Epidermal melanocyte (primary cell): ENCODE measurements around the gene CLDN6.
A peak's percentile ranks its signal among the peaks of the same experiment; 100 is the strongest.

ENCODE experiments used
- DNase-seq: peaks from one replicate; pipeline ENCODE4 v3.0.0; 2011; ENCODE audit warnings: low spot score; ENCODE audit not compliant: insufficient read length

The CLDN6 gene

DNA sequence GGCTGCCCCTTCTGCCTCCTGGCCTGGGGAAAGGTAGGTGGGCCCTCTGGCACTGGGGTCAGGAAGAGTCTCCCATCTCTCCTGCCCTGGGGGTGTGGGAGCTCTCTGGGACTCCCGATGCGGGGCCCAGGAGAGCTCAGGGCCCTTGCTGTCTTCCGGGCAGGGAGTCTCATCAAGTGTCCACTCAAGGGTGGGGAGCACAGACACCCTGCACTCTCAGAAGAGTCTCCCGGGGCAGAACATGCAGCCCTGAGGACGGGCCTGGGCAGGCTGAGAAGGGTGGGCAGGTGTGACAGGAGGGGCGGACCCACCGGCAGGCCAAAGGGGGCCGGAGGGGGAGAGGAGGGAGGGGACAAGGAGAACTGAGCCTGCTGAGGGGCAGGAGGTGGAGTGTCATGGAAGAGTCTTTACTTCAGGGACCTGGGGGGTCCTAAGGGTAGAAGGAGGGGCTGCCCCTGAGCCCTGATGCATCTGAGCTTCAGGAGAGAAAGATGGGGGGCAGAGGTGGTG is 29.3 kb downstream of the CLDN6 start:
- DNase-seq, result no peak

GRCh38 chr16:2987833-2988232 is 30.1 kb downstream of the CLDN6 start:
- DNase-seq, result no peak

- no peak for DNase-seq
Measured at GRCh38 chr16:2987286-2987685, 30.7 kb downstream of the CLDN6 start.

DNA sequence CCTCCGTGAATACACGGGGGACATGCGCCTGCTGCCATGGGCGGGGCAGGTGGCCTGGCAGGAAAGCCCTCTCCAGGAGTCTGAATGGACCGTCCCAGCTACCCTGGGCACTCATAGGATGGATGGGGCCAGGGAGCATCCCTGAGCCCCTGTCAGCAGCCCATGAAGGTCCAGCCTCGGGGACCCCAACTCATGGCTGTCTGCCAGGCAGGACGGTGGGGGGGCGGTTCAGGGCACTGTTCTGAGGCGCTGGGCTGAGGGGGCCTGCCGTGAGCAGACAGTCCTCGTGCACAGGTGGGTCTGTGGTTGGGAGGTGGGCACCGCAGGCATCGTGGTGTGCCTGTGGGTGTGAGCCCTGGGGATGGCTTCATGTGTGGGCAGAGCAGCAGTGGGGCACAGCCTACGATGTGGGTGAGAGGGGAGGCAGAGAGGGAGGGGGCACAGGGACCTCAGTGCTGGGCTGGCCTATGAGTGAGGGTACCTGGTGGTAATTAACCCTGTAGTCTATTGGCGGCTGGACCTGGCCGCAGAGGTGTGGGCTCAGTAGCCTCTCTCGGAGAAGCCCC is 31.3 kb downstream of the CLDN6 start:
- no peak for DNase-seq

DNA sequence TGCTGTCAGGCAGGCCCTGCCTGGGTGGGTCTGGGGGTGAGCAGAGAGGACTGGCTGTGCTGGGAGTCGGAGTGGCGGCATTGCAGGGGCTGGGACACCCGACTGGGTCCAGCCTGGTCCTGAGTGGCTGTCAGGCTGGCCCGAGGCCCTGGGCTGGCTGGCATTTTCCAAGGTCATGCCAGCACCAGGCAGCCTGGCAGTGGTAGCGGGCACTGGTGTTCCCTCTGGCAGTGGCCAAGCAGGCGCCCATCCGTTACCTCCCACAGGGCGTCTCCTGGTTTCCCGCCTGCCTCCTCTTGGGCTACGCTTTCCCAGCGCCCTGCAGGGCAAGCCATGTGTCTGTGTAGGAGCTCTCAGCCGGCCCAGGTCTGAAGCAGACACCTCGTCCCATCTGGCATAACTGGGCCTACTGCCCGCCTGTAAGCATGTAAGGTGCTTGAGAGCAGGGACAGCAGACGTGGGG is 32.1 kb downstream of the CLDN6 start:
- no peak for DNase-seq

GRCh38 chr16:2985462-2985861 is 32.5 kb downstream of the CLDN6 start:
- DNase-seq, result no peak

- DNase-seq, result peak; percentile 98
Measured at GRCh38 chr16:2983706-2984136, 34.3 kb downstream of the CLDN6 start.

DNA sequence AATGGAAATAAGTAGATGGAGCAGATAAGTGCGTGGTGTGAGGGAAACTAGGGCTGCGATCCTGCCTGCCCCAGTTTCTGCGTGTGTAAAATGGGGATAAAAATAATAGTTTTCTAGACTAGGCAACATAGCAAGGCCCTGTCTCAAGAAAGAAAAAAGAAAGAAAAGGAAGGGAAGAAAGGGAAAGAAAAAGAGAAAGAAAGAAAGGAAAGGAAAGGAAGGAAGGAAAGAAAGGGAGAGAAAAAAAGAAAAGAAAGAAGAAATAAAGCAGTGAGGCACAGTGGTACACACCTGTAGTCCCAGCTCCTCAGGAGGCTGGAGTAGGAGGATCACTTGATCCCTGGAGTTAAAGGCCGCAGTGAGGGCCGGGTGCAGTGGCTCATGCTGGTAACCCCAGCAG is 35.6 kb downstream of the CLDN6 start:
- no peak for DNase-seq

- no peak for DNase-seq
Measured at GRCh38 chr16:2981899-2982250, 36.1 kb downstream of the CLDN6 start.

DNA sequence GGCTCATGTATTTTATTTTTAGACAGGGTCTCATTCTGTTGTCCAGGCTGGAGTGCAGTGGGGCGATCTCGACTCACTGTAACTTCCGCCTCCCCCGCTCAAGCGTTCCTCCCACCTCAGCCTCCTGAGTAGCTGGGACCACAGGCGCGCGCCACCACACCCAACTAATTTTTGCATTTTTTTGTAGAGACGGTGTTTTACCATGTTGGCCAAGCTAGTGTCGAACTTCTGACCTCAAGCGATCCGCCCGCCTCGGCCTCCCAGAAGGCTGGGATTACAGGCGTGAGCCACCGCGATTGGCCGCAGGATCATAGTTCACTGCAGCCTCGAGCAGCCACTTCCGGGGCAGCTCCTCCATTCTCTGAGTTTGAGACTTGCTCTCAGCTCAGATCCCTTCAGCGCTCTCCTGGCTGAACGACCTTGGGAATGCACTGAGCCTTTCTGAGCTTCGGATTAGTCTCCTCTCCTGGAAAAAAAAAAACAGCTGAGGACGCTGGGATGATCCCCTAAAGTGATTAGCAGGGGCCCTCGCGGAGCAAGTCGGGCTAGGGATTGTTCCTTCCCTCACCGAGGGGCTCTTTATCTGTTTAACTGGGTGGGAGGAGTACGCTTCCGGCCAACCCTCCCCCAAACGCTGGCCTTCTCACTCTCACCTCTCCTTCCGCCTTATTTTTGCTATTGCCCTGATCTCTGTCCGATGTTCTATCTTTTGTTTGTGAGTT is 36.6 kb downstream of the CLDN6 start:
- no peak for DNase-seq

- peak; percentile 100 for DNase-seq
Measured at GRCh38 chr16:2980227-2981176, 37.5 kb downstream of the CLDN6 start, which contains the start of gene PKMYT1. TSS of gene PKMYT1 (minus strand) at chr16:2980446. CDS start at chr16:2979657, 789 bp downstream.

- DNase-seq, result no peak
Measured at GRCh38 chr16:2979669-2980226, 38.2 kb downstream of the CLDN6 start.

- DNase-seq, result no peak
Measured at GRCh38 chr16:2977440-2977839, 40.5 kb downstream of the CLDN6 start.

DNA sequence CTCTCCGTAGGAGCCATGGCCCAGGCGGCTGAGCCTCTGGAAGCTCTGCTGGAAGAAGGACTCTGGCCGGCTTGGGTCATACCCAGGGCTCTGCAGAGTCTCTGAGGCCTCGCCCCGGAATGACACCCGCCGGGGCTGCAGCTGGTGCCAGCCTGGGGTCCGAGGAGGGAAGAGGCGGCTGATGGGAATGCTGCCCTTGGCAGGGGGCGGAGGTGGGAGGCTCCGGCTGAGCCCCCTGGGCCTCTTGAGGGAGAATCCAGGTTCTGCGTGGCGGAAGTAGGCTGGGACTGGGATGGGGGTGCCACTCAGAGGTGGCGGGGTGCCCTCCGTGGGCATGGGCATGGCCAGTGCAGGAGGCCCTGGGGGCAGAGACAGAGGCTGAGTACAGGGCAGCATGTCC is 41.3 kb downstream of the CLDN6 start:
- no peak for DNase-seq

GRCh38 chr16:2976201-2976600 is 41.8 kb downstream of the CLDN6 start:
- DNase-seq, result no peak

DNA sequence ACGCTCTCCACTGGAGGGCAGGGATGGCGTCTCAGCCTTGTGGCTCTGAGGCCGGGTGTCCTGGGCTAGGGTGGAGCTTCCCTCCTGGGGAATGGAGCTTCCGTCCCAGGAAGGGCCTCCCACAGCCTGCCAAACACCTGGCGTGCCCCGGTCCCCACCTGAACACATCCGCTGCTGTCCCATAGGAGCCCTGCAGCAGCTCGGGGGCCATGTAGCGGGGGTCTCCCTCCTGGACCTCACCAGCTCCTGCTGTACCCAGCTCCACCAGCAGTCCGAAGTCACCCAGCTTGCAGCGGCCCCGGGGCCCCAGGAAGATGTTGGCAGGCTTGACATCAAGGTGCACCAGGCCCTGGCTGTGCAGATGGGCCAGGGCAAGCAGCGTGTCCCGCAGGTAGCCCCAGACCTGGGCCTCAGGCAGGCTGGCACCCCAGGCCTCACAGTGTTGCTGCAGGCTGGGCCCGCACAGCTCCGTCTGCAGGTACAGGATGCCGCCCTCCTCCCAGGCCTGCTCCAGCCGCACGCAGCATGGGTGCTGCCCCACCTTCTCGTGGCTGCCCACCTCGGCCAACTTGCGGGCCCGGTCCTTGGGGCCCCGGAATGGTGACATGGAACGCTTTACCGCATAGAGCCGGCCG is 42.7 kb downstream of the CLDN6 start:
- no peak for DNase-seq

DNA sequence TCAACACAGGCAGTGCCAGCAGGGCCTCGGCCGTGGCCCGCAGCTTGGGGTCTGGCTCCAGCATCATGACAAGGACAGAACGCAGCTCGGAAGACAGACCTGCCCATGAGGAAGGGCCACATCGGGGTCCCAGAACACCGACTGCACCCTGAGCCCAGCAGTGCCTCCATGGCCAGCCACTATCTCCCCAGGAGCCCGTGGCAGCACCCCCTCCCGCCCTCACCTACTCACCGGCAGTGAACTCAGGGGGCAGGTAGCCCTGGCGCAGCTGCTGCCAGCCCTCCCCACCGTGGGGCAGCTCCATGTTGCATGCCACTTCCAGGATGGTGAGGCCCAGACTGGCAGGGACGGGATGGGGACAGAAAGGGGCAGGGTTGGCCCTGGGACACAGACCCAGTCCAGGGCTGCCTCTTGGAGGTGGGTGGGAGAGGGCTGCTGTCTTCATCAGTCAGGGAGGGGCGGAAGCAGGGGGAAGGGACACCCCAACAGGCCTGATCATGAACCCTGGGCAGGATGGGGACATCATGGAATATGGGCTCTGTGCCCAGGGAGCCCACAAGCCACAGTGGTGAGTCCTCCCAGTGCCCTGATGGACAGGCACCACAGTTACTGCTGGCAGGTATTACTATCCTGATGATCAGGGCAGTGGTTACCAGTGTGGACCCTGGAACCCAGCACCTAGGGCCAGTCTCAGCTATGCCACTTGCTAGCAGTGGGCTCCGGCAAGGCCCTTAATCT is 43.5 kb downstream of the CLDN6 start:
- no peak for DNase-seq

- DNase-seq, result no peak
Measured at GRCh38 chr16:2973605-2974318, 44.2 kb downstream of the CLDN6 start.

GRCh38 chr16:2973093-2973492 is 44.9 kb downstream of the CLDN6 start:
- DNase-seq, result no peak
